Activated naive CD8-positive, alpha-beta T cell (primary cell): ENCODE measurements around the gene EMX1.
"Not testable (repeated sequence)": the region's sequence is repeated elsewhere in the genome, so short reads cannot be mapped to it uniquely, and the experiment has no call there.

Source experiments
- H3K27ac Mint-ChIP-seq: one replicate; pipeline ENCODE4 v1.8.0; 2021; ENCODE audit warnings: mixed read lengths
- H3K27me3 Mint-ChIP-seq: one replicate; pipeline ENCODE4 v1.8.0; 2021; ENCODE audit warnings: mixed read lengths
- H3K36me3 Mint-ChIP-seq: one replicate; pipeline ENCODE4 v1.8.0; 2021; ENCODE audit warnings: mixed read lengths
- H3K4me1 Mint-ChIP-seq: one replicate; pipeline ENCODE4 v1.8.0; 2021; ENCODE audit warnings: low read depth, mixed read lengths
- H3K4me3 Mint-ChIP-seq: one replicate; pipeline ENCODE4 v1.8.0; 2021; ENCODE audit warnings: mild to moderate bottlenecking, mixed read lengths
- H3K9me3 Mint-ChIP-seq: one replicate; pipeline ENCODE4 v1.8.0; 2021; ENCODE audit warnings: low read depth, mixed read lengths

Gene EMX1

DNA sequence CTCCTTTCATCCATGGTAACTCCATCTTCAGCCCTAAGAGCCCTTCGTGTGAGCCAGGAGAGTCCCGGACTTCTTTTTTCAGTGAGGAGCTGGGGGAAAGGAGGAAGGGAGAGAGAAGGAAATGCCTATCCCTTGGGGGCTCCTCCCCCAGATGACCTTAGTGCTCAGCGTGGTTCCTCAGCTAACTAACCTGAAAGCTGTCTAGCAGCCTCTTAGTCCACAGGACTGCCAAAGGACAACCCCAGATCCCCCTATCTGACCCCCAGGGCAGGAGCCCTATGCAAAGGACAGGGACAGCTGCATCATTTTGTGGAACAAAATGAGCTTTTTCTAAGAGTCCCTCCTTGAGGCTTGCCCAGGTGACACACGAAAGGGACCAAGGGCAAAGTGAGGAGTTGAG, 22.2 kb upstream of the EMX1 start:
- H3K27ac Mint-ChIP-seq = no peak overlapping the region
- H3K9me3 Mint-ChIP-seq = no peaks in the 10 kb centered on the region
- H3K27me3 Mint-ChIP-seq = peaks cover 24% of the 10 kb centered on the region
- H3K4me3 Mint-ChIP-seq = no peak overlapping the region
- no peaks in the 10 kb centered on the region for H3K36me3 Mint-ChIP-seq
- peaks cover 4% of the 10 kb centered on the region for H3K4me1 Mint-ChIP-seq

- peaks cover 4% of the 10 kb centered on the region for H3K4me1 Mint-ChIP-seq
- no peak overlapping the region for H3K27ac Mint-ChIP-seq
- H3K36me3 Mint-ChIP-seq = no peaks in the 10 kb centered on the region
- no peaks in the 10 kb centered on the region for H3K9me3 Mint-ChIP-seq
- H3K4me3 Mint-ChIP-seq = no peak overlapping the region
- H3K27me3 Mint-ChIP-seq = peaks cover 23% of the 10 kb centered on the region
Measured at GRCh38 chr2:72895759-72896281, 21.5 kb upstream of the EMX1 start.

- H3K27ac Mint-ChIP-seq = no peak overlapping the region
- no peaks in the 10 kb centered on the region for H3K36me3 Mint-ChIP-seq
- peaks cover 4% of the 10 kb centered on the region for H3K4me1 Mint-ChIP-seq
- H3K9me3 Mint-ChIP-seq = no peaks in the 10 kb centered on the region
- no peak overlapping the region for H3K4me3 Mint-ChIP-seq
- peaks cover 27% of the 10 kb centered on the region for H3K27me3 Mint-ChIP-seq
Measured at GRCh38 chr2:72896446-72896845, 20.9 kb upstream of the EMX1 start.

DNA sequence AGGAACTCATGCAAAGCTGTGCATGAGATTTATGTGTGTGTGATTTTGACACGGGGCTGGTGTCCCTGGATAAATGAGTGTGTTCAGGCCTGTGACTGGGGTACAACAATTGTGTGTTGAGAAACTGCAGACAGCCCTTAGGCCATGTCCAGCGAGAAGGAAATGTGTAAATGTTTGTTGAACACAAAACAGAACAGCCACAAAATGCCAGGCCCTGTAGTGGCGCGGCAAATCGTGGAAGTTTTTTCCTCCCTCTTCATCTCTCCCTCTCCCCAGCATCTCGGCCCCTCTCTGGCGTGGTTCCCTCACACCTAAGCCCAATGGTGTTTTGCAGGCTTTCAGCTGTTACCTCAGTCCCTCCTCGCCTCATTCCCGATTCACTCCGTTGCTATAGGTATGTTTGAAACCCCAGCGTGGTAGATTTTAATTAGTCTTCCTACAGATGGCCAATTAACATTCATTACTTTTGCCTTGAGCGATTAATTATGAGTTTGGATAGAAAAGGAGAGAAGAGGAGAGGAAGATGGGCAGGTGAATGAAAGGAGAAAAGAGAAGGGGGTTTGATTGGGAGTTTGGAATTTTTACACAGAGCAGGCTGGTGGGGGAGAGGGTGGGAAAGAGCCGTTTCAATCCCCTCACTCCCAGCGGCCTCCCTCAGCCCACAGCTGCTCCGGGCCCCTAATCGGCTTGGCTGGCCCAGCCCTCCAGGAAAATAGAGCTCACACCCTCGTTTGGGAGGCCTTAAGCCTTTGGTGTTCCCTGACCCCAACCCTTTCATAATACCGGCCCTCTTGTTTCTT, 19.3 kb upstream of the EMX1 start:
- Mint-ChIP-seq H3K36me3 (no peaks in the 10 kb centered on the region), H3K27ac (no peak overlapping the region), H3K9me3 (no peaks in the 10 kb centered on the region), H3K4me1 (peaks cover 4% of the 10 kb centered on the region), H3K27me3 (peaks cover 24% of the 10 kb centered on the region), H3K4me3 (no peak overlapping the region)

GRCh38 chr2:72898585-72898906, 18.8 kb upstream of the EMX1 start:
- Mint-ChIP-seq H3K36me3 (no peaks in the 10 kb centered on the region), H3K27ac (no peak overlapping the region), H3K4me1 (peaks cover 4% of the 10 kb centered on the region), H3K9me3 (no peaks in the 10 kb centered on the region), H3K4me3 (no peak overlapping the region), H3K27me3 (peaks cover 24% of the 10 kb centered on the region)

- Mint-ChIP-seq H3K36me3 (no peaks in the 10 kb centered on the region), H3K27ac (no peak overlapping the region), H3K4me1 (peaks cover 4% of the 10 kb centered on the region), H3K4me3 (no peak overlapping the region), H3K9me3 (no peaks in the 10 kb centered on the region), H3K27me3 (peaks cover 19% of the 10 kb centered on the region)
Measured at GRCh38 chr2:72900191-72900825, 17.0 kb upstream of the EMX1 start.

DNA sequence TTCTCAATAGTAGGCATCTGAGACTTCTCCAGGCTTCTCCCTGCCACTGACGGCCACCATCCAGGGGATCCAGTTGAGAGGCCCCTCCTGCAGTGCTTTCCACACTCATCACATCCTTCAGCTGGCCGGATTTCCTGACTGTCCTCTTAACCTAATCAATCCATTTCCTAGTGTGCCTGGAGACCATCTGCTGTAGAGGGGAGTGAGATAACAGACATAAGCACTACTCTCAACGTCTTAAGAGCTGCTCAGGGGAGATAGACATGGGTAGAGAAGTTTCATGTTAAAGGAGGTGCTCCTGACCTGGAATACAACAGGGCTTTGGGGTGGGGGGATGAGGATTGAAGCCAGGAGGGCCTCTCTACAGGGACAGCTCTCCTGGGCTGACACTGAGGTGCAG, 15.9 kb upstream of the EMX1 start:
- Mint-ChIP-seq H3K27me3 (peaks cover 21% of the 10 kb centered on the region), H3K9me3 (no peaks in the 10 kb centered on the region), H3K4me3 (no peak overlapping the region), H3K36me3 (peaks cover 3% of the 10 kb centered on the region), H3K27ac (no peak overlapping the region), H3K4me1 (no peaks in the 10 kb centered on the region)

DNA sequence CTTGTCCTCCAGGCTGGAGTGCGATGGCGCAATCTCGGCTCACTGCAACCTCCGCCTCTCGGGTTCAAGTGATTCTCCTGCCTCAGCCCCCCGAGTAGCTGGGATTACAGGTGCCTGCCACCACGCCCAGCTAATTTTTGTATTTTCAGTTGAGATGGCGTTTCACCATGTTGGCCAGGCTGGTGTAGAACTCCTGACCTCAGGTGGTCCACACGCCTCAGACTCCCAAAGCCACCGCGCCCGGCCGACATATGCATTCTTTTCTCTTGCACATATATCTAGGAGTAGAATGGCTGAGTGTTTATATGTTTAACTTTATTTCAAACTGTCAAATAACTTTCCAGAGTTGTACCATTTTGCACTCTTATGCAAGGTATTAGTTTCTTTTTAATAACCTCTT, 9.9 kb upstream of the EMX1 start:
- peaks cover 35% of the 10 kb centered on the region for H3K27me3 Mint-ChIP-seq
- not testable (repeated sequence) for H3K4me1 Mint-ChIP-seq, H3K4me3 Mint-ChIP-seq, H3K27ac Mint-ChIP-seq, H3K36me3 Mint-ChIP-seq, H3K9me3 Mint-ChIP-seq

DNA sequence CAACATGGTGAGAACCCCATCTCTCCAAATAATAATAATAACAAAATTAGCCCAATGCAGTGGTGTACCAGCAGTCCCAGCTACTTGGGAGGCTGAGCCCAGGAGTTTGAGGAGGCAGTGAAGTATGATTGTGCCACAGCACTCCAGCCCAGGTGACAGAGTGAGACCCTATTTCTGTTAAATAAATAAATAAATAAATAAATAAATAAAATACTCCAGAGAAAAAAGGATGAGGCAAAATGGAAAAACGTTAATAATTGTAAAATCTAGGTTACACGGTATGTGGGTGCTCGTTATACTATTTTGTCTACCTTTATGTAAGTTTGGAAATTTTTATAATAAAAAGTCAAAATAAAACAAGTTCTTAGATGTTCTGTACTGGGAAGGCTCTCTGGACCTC, 8.6 kb upstream of the EMX1 start:
- no peaks in the 10 kb centered on the region for H3K9me3 Mint-ChIP-seq
- peaks cover 3% of the 10 kb centered on the region for H3K36me3 Mint-ChIP-seq
- H3K4me1 Mint-ChIP-seq = no peaks in the 10 kb centered on the region
- no peak overlapping the region for H3K27ac Mint-ChIP-seq
- peaks cover 43% of the 10 kb centered on the region for H3K27me3 Mint-ChIP-seq
- no peak overlapping the region for H3K4me3 Mint-ChIP-seq

- Mint-ChIP-seq H3K4me1 (peaks cover 15% of the 10 kb centered on the region), H3K4me3 (no peak overlapping the region), H3K27ac (no peak overlapping the region), H3K36me3 (peaks cover 1% of the 10 kb centered on the region), H3K9me3 (no peaks in the 10 kb centered on the region), H3K27me3 (peaks cover 56% of the 10 kb centered on the region)
Measured at GRCh38 chr2:72911256-72911655, 6.1 kb upstream of the EMX1 start.

- Mint-ChIP-seq H3K9me3 (no peaks in the 10 kb centered on the region), H3K4me1 (peaks cover 21% of the 10 kb centered on the region), H3K4me3 (peak overlapping the region; percentile 33), H3K27me3 (peaks cover 55% of the 10 kb centered on the region), H3K36me3 (no peaks in the 10 kb centered on the region), H3K27ac (no peak overlapping the region)
Measured at GRCh38 chr2:72913486-72914205, 3.7 kb upstream of the EMX1 start.

- Mint-ChIP-seq H3K27ac (no peak overlapping the region), H3K4me1 (peaks cover 26% of the 10 kb centered on the region), H3K36me3 (no peaks in the 10 kb centered on the region), H3K27me3 (peaks cover 52% of the 10 kb centered on the region), H3K4me3 (no peak overlapping the region), H3K9me3 (no peaks in the 10 kb centered on the region)
Measured at GRCh38 chr2:72914206-72914559, 3.1 kb upstream of the EMX1 start.

GRCh38 chr2:72914589-72915319, 2.6 kb upstream of the EMX1 start:
- H3K4me1 Mint-ChIP-seq = peaks cover 32% of the 10 kb centered on the region
- no peaks in the 10 kb centered on the region for H3K9me3 Mint-ChIP-seq
- H3K36me3 Mint-ChIP-seq = no peaks in the 10 kb centered on the region
- peaks cover 52% of the 10 kb centered on the region for H3K27me3 Mint-ChIP-seq
- H3K4me3 Mint-ChIP-seq = peak overlapping the region; percentile 69
- no peak overlapping the region for H3K27ac Mint-ChIP-seq

DNA sequence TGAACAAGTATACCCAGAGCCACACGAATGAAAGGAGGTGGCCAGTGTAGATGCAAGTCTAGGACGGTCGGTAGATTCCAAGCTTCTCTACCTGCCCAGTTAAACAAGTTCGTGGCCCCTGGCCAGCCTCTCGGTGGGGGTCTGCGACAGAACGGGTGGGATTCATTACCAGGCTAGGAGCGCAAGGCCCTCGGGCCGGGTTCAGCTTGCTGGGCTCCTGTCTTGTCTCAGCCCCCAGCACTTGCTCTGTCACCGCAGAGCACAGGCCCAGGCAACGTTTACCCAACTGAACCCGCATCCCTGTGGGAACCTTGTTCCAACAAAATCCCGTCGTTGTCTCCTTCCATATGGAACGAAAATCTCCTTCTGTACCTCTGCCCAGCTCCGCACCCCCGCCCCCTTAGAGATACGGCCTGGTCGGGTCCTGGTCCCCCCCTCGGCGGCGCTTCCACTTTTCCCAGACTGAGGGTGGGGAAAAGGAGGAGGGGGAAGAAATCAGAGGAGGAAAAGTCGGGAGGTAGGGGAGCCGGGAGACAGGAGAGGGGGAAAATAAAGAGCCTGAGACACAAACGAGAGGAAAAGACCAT, 1.9 kb upstream of the EMX1 start:
- H3K9me3 Mint-ChIP-seq = no peaks in the 10 kb centered on the region
- no peaks in the 10 kb centered on the region for H3K36me3 Mint-ChIP-seq
- H3K4me1 Mint-ChIP-seq = peaks cover 33% of the 10 kb centered on the region
- no peak overlapping the region for H3K27ac Mint-ChIP-seq
- peak overlapping the region; percentile 69 for H3K4me3 Mint-ChIP-seq
- peaks cover 53% of the 10 kb centered on the region for H3K27me3 Mint-ChIP-seq
